ENCODE data around the gene SLC26A11.
"Not testable (repeated sequence)": the region's sequence is repeated elsewhere in the genome, so short reads cannot be mapped to it uniquely, and the experiment has no call there.

Gene SLC26A11

GRCh38 chr17:80294210-80294609, 74.0 kb downstream of the SLC26A11 start:
- no peak for TF ChIP-seq CTCF (IDR thresholded peaks at IDR 0.05; ENCODE audit: control insufficient read depth, extremely low read depth, insufficient read depth)
- no peak for DNase-seq (ENCODE audit: low read depth)
- no peak overlapping the region for H3K4me3 ChIP-seq (ENCODE audit: low read depth, low read length)

- TF ChIP-seq CTCF (IDR thresholded peaks at IDR 0.05; ENCODE audit: control insufficient read depth, extremely low read depth, insufficient read depth), result no peak
- no peak for DNase-seq (ENCODE audit: low read depth)
- H3K4me3 ChIP-seq (ENCODE audit: low read depth, low read length), result no peak overlapping the region
Observed at GRCh38 chr17:80294653-80295052, 74.4 kb downstream of the SLC26A11 start.

GRCh38 chr17:80295146-80295545, 74.9 kb downstream of the SLC26A11 start:
- no peak for TF ChIP-seq CTCF (IDR thresholded peaks at IDR 0.05; ENCODE audit: control insufficient read depth, extremely low read depth, insufficient read depth)
- no peak overlapping the region for H3K4me3 ChIP-seq (ENCODE audit: low read depth, low read length)
- no peak for DNase-seq (ENCODE audit: low read depth)

GRCh38 chr17:80295559-80295958, 75.3 kb downstream of the SLC26A11 start:
- TF ChIP-seq CTCF (IDR thresholded peaks at IDR 0.05; ENCODE audit: control insufficient read depth, extremely low read depth, insufficient read depth), result no peak
- H3K4me3 ChIP-seq (ENCODE audit: low read depth, low read length), result no peak overlapping the region
- no peak for DNase-seq (ENCODE audit: low read depth)

DNA sequence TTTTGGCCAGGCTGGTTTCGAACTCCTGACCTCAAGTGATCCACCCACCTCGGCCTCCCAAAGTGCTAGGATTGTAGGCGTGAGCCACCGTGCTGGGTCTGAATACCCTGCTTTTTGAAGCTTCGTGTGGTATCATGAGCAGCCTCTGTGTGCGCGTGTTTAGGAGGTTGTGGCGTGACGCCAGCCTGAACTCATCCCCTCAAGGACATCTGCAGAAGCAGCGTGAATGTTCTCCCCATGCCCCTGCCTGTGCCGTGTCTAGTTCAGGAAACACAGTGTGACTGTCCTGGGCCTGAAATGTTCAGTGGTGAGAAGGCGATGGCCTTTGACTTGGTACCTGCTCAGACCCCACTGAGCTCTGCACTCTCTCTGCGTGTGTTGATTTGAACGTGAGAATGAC, 76.0 kb downstream of the SLC26A11 start:
- no peak overlapping the region for H3K4me3 ChIP-seq (ENCODE audit: low read depth, low read length)
- TF ChIP-seq CTCF (IDR thresholded peaks at IDR 0.05; ENCODE audit: control insufficient read depth, extremely low read depth, insufficient read depth), result no peak
- DNase-seq (ENCODE audit: low read depth), result no peak

DNA sequence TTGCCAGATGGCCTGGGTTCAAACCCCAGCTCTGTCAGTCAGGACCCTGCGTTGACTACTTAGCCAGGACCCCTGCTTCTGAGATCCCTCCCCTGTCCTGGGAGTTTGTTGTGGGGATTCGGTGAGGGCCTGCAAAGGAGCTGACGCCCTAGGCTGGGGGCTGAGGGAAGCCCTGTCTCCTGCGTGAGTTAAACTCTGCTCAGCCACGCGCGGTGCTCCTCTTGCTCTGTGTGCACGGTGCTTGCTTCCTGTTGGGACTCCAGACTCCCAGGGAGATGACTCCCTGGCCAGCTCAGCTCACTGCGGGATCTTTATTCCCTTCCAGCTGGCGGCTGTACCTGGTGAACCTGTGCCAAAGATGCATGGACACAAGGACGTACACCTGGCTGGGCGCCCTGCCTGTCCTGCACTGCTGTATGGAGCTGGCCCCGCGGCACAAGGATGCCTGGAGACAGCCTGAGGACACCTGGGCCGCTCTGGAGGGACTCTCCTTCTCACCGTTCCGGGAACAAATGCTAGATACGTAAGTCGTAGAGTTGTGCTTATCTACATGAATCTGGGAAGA, 77.9 kb downstream of the SLC26A11 start:
- no peak overlapping the region for H3K4me3 ChIP-seq (ENCODE audit: low read depth, low read length)
- TF ChIP-seq CTCF (IDR thresholded peaks at IDR 0.05; ENCODE audit: control insufficient read depth, extremely low read depth, insufficient read depth), result no peak
- DNase-seq (ENCODE audit: low read depth), result peak; percentile 99

DNA sequence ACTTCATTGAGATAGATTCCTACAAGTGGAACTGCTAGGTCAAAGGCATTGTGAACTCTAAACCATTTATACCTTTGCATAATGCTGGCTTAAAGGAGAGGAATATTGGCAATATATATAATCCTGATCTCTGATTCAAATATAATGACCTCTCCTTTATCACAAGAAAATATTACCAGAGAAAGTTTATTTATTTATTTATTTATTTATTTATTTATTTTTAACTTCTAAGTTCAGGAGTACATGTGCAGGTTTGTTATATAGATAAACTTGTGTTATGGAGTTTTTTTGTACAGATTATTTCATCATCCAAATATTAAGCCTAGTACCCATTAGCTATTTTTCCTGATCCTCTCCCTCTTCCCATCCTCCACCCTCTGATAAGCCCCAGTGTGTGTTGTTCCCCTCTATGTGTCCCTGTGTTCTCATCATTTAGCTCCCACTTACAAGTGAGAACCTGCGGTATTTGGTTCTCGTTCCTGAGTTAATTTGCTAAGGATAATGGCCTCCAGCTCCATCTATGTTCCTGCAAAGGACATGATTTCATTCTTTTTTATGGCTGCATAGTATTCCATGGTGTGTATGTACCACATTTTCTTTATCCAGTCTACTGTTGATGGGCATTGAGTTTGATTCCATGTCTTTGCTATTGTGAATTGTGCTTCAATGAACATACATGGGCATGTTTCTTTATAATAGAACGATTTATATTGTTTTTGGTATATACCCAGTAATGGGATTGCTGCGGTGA, 79.3 kb downstream of the SLC26A11 start:
- DNase-seq (ENCODE audit: low read depth); H3K4me3 ChIP-seq (ENCODE audit: low read depth, low read length): not testable (repeated sequence)

DNA sequence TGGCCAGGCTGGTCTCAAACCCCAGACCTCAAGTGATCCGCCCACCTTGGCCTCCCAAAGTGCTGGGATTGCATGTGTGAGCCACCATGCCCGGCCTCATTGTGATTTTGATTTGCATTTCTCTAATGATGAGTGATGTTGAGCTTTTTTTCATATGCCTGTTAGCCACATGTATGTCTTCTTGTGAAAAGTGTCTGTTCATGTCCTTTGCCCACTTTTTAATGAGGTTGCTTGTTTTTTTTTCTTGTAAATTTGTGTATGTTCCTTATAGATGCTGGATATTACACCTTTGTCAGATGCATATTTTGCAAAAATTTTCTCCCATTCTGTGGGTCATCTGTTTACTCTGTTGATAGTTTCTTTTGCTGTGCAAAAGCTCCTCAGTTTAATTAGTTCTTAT, 80.5 kb downstream of the SLC26A11 start:
- H3K4me3 ChIP-seq (ENCODE audit: low read depth, low read length); DNase-seq (ENCODE audit: low read depth): not testable (repeated sequence)
